Left lung (tissue), 10 donors: ENCODE measurements around the gene PI4KA. TPM values are rescaled to one million over a fixed set of nuclear protein-coding genes. Genes with fewer than 3 reads are reported as not detected.
"Not testable (repeated sequence)": the region's sequence is repeated elsewhere in the genome, so short reads cannot be mapped to it uniquely, and the experiment has no call there.

Experiments used
- ATAC-seq: fragments of 200-7000 bp; cut with Tn5 transposase; one replicate; pipeline ENCODE4 v1.9.1; 2020; ENCODE audit warnings: moderate library complexity
- DNase-seq, 4 donors: peaks; one replicate each; pipeline ENCODE4 v3.0.0-alpha.2; 2013 to 2020
- H3K27ac ChIP-seq, 2 donors: fragments of 200-600 bp; sonication (generic) in 1 of 2; one replicate each; pipeline versions ENCODE4 v1.5.0 to v1.8.0; 2020 to 2021
- H3K27me3 ChIP-seq, 2 donors: fragments of 200-600 bp; sonication (generic) in 1 of 2; one replicate each; pipeline versions ENCODE4 v1.5.0 to v1.8.0; 2020 to 2021
- H3K36me3 ChIP-seq, 2 donors: fragments of 200-600 bp; sonication (generic) in 1 of 2; one replicate each; pipeline versions ENCODE4 v1.5.0 to v1.8.0; 2020 to 2021
- H3K4me1 ChIP-seq, 2 donors: fragments of 200-600 bp; one replicate each; pipeline ENCODE4 v1.8.0; 2021
- H3K4me3 ChIP-seq, 2 donors: fragments of 200-600 bp; sonication (generic) in 1 of 2; one replicate each; pipeline versions ENCODE4 v1.5.0 to v1.8.0; 2020 to 2021; ENCODE audit warnings: mild to moderate bottlenecking in 1 of 2
- H3K9me3 ChIP-seq, 2 donors: fragments of 200-600 bp; sonication (generic) in 1 of 2; one replicate each; pipeline versions ENCODE4 v1.5.0 to v1.8.0; 2020 to 2021
- intact Hi-C, 2 donors: fragments of 100-400 bp; cut with DNase I; formaldehyde crosslinking; loops; one replicate each; pipeline versions ENCODE4 v1.11.2 to v1.14.2; 2022
- polyA plus RNA-seq, 6 donors: library from polyadenylated mRNA; unstranded; fragments of 120-200 nt; gene quantifications; one replicate each; pipeline ENCODE4 v1.2.1, GENCODE V29; 2013; ENCODE audit not compliant: insufficient read length in 6 of 6
- total RNA-seq, 2 donors: library from RNA; stranded (reverse); fragmentation: NEBNext Ultra II Directional; extraction: Animal tissue kit (Norgen Biotek cat#: 25700); gene quantifications; one replicate each; pipeline ENCODE4 v1.2.1, GENCODE V29; 2021
- TF ChIP-seq, protein P1 (sequence below), 2 donors: fragments of 200-600 bp; sonication (generic) in 1 of 2; IDR thresholded peaks; one replicate each; pipeline versions ENCODE4 v1.5.0 to v1.8.0; 2021; ENCODE audit warnings: antibody characterized with exemption in 2 of 2
- donor health status: DM: no; HTN: yes; CAD: no.
- donor health status: DM: no; HTN: no; CAD: no.

PI4KA gene
- total and polyA plus RNA-seq, 8 donors, result 60.5 to 108 (median 70.0) TPM

GRCh38 chr22:20774882-20775281, 83.7 kb downstream of the PI4KA start:
- H3K27me3 ChIP-seq, result no peaks in the 10 kb centered on the region
- intact Hi-C loops, result no loop called here
- no peaks in the 10 kb centered on the region for H3K9me3 ChIP-seq
- ATAC-seq (no peak), DNase-seq (no peak)
- no peak overlapping the region for H3K27ac ChIP-seq
- TF ChIP-seq, protein P1, sequence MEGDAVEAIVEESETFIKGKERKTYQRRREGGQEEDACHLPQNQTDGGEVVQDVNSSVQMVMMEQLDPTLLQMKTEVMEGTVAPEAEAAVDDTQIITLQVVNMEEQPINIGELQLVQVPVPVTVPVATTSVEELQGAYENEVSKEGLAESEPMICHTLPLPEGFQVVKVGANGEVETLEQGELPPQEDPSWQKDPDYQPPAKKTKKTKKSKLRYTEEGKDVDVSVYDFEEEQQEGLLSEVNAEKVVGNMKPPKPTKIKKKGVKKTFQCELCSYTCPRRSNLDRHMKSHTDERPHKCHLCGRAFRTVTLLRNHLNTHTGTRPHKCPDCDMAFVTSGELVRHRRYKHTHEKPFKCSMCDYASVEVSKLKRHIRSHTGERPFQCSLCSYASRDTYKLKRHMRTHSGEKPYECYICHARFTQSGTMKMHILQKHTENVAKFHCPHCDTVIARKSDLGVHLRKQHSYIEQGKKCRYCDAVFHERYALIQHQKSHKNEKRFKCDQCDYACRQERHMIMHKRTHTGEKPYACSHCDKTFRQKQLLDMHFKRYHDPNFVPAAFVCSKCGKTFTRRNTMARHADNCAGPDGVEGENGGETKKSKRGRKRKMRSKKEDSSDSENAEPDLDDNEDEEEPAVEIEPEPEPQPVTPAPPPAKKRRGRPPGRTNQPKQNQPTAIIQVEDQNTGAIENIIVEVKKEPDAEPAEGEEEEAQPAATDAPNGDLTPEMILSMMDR (IDR thresholded peaks at IDR 0.05), result no peak
- no peak overlapping the region for H3K4me3 ChIP-seq
- peaks cover 0 to 22% of the 10 kb centered on the region in 2 donors for H3K36me3 ChIP-seq
- H3K4me1 ChIP-seq, result peaks cover 7 to 11% of the 10 kb centered on the region in 2 donors

- H3K4me1 ChIP-seq, result peaks cover 7 to 11% of the 10 kb centered on the region in 2 donors
- DNase-seq, result no peak
- no peak within 1 kb of the TSS for H3K27ac ChIP-seq
- H3K4me3 ChIP-seq, result no peak within 1 kb of the TSS
- intact Hi-C loops, result no loop called here
- no peaks in the 10 kb centered on the region for H3K27me3 ChIP-seq
- ATAC-seq, result no peak
- peaks cover 0 to 12% of the 10 kb centered on the region in 2 donors for H3K36me3 ChIP-seq
- H3K9me3 ChIP-seq, result no peaks in the 10 kb centered on the region
- TF ChIP-seq, protein P1 (IDR thresholded peaks at IDR 0.05), result no peak
Observed at GRCh38 chr22:20773793-20774212, 84.8 kb downstream of the PI4KA start, which contains the start of gene SERPIND1. Gene SERPIND1, plus strand, starts transcription at chr22:20774113. Its CDS starts 5,200 bp downstream, at chr22:20779313.

DNA sequence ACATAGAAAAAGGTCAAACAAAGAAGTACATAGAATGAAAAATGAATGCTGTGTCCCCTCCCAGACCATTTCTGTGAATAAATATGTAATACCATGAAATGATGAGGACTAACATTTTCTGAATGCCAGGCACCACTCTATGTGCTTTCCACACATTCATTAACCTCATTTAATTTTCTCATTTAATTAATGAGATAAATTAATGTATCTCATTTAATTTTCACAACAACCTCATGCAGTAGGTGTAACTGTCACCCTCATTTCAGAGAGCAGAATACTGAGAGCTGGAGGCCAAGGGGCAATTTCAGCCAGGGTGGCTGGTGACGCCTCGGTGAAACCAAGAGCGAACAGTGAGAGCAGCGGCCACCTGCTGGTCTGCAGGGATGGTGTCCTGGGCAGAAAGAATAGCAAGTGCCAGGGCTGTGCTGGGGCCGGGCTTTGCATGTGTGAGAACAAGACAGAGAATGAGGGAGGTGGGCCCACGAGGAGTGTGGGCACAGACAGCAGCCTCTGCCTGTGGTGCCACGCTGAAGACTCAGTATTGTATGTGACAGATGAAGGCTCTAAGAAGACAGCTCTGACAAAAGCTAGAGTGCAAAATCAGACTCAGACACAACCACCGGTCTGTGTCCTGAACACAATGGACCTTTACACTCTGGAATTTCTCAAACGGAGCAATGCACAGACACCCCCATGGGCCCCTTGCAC, 86.5 kb downstream of the PI4KA start:
- Histone ChIP-seq H3K9me3 (no peaks in the 10 kb centered on the region), H3K27ac (no peak overlapping the region), H3K4me1 (no peaks in the 10 kb centered on the region), H3K36me3 (peaks cover 0 to 9% of the 10 kb centered on the region in 2 donors), H3K4me3 (no peak overlapping the region), H3K27me3 (no peaks in the 10 kb centered on the region)
- intact Hi-C loops, result no loop called here
- DNase-seq, result no peak
- TF ChIP-seq, protein P1 (IDR thresholded peaks at IDR 0.05), result no peak
- ATAC-seq, result no peak

DNA sequence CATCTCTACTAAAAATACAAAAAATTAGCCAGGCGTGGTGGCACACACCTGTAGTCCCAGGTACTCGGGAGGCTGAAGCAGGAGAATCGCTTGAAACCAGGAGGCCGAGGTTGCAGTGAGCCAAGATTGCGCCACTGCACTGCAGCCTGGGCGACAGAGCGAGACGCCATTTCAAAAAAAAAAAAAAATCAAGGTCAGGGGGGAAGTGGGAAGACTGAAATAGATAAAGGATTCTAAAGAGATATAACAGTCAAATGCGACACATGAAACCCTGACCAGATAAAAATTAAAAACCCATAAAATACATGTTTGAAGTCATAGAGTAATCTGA, 89.2 kb downstream of the PI4KA start:
- ATAC-seq, intact Hi-C loops, DNase-seq, H3K9me3 ChIP-seq, H3K27ac ChIP-seq, H3K4me3 ChIP-seq, H3K27me3 ChIP-seq, H3K4me1 ChIP-seq: not testable (repeated sequence)
- H3K36me3 ChIP-seq, result peaks cover 0 to 32% of the 10 kb centered on the region in 2 donors

- Histone ChIP-seq H3K36me3 (peaks cover 6 to 52% of the 10 kb centered on the region in 2 donors), H3K4me3 (no peak overlapping the region), H3K9me3 (no peaks in the 10 kb centered on the region), H3K27me3 (no peaks in the 10 kb centered on the region), H3K4me1 (no peaks in the 10 kb centered on the region), H3K27ac (no peak overlapping the region)
- DNase-seq, result no peak
- TF ChIP-seq, protein P1 (IDR thresholded peaks at IDR 0.05), result no peak
- intact Hi-C loops, result no loop called here
- no peak for ATAC-seq
Observed at GRCh38 chr22:20766530-20766929, 92.1 kb downstream of the PI4KA start.

- Histone ChIP-seq H3K9me3 (no peaks in the 10 kb centered on the region), H3K27me3 (no peaks in the 10 kb centered on the region), H3K4me3 (no peak overlapping the region), H3K4me1 (no peaks in the 10 kb centered on the region), H3K27ac (no peak overlapping the region), H3K36me3 (peaks cover 7 to 58% of the 10 kb centered on the region in 2 donors)
- DNase-seq (no peak), ATAC-seq (peak; percentile 38)
- intact Hi-C loops, result no loop called here
- TF ChIP-seq, protein P1 (IDR thresholded peaks at IDR 0.05), result no peak
Observed at GRCh38 chr22:20765938-20766337, 92.7 kb downstream of the PI4KA start.
